Caco-2 (cell line): ENCODE results near the gene LRMDA. TPM values are rescaled to one million over a fixed set of nuclear protein-coding genes. Genes with fewer than 3 reads are reported as not detected.

ENCODE experiments used
- BruUV-seq: library from RNA; stranded (reverse); fragments of 400-500 nt; replicated peaks from 2 replicates; lab custom pipeline; 2021; lab: Mats Ljungman, UMichigan
- CTCF ChIA-PET: fragments of 300-600 bp; sonication (Branson Sonifier 250); formaldehyde crosslinking; loops from one replicate; lab custom pipeline; 2022; ENCODE audit warnings: antibody characterized with exemption; lab: Charles Lee
- POLR2A ChIA-PET: fragments of 300-600 bp; sonication (Branson Sonifier 250); formaldehyde crosslinking; loops from one replicate; lab custom pipeline; 2022; ENCODE audit warnings: antibody characterized with exemption; lab: Charles Lee
- DNase-seq, 2 experiments: peaks; one replicate each; pipeline versions ENCODE4 v3.0.0 to v3.0.0-alpha.2; 2020 to 2022
- H3K27me3 ChIP-seq: replicated peaks from 2 replicates; pipeline ENCODE4 v1.6.0; 2011; ENCODE audit warnings: low read length; ENCODE audit not compliant: control insufficient read depth, insufficient read depth
- H3K36me3 ChIP-seq: 2 replicates; pipeline ENCODE4 v1.5.1; 2011; ENCODE audit warnings: low read length; ENCODE audit not compliant: control insufficient read depth, insufficient read depth
- H3K4me1 ChIP-seq: fragments of 250-450 bp; sonication (Bioruptor Pico); 2 replicates; pipeline ENCODE4 v1.5.1; 2020; ENCODE audit warnings: mild to moderate bottlenecking
- H3K4me3 ChIP-seq: 2 replicates; pipeline ENCODE4 v1.5.1; 2011; ENCODE audit warnings: low read depth, mild to moderate bottlenecking, control low read depth, low read length
- H3K9me3 ChIP-seq: fragments of 250-450 bp; sonication (Bioruptor Pico); 2 replicates; pipeline ENCODE4 v1.5.1; 2020; ENCODE audit warnings: mild to moderate bottlenecking, moderate library complexity
- H3K27ac Mint-ChIP-seq: one replicate; pipeline ENCODE4 v1.8.0; 2022; ENCODE audit warnings: mixed read lengths; ENCODE audit not compliant: unreplicated experiment
- H3K27me3 Mint-ChIP-seq: one replicate; pipeline ENCODE4 v1.8.0; 2022; ENCODE audit warnings: mixed read lengths; ENCODE audit not compliant: insufficient read depth, unreplicated experiment
- H3K36me3 Mint-ChIP-seq: one replicate; pipeline ENCODE4 v1.8.0; 2022; ENCODE audit warnings: mild to moderate bottlenecking, mixed read lengths; ENCODE audit not compliant: insufficient read depth, unreplicated experiment
- H3K4me1 Mint-ChIP-seq: one replicate; pipeline ENCODE4 v1.8.0; 2022; ENCODE audit warnings: low read depth, mixed read lengths; ENCODE audit not compliant: unreplicated experiment
- H3K4me3 Mint-ChIP-seq: one replicate; pipeline ENCODE4 v1.8.0; 2022; ENCODE audit warnings: mild to moderate bottlenecking, moderate library complexity, mixed read lengths; ENCODE audit not compliant: unreplicated experiment
- H3K9me3 Mint-ChIP-seq: one replicate; pipeline ENCODE4 v1.8.0; 2022; ENCODE audit warnings: mixed read lengths; ENCODE audit not compliant: unreplicated experiment
- CTCF ChIP-seq, 2 experiments: fragments of 200-600 bp in 1 of 2; IDR thresholded peaks; 1 replicate in 1 of 2; 2 replicates in 1 of 2; pipeline versions ENCODE4 v1.5.1 to v1.8.0; 2011 to 2022; ENCODE audit warnings: antibody characterized with exemption in 1 of 2, control low read depth in 1 of 2, inconsistent platforms in 1 of 2, low read depth in 1 of 2, low read length in 1 of 2, mild to moderate bottlenecking in 1 of 2, moderate library complexity in 1 of 2; ENCODE audit not compliant: insufficient read depth in 1 of 2, severe bottlenecking in 1 of 2, unreplicated experiment in 1 of 2
- intact Hi-C: fragments of 100-400 bp; cut with micrococcal nuclease; formaldehyde crosslinking; loops from one replicate; pipeline ENCODE4 v1.10.0; 2022; ENCODE audit not compliant: unreplicated experiment
- total RNA-seq: library from RNA; stranded (reverse); gene quantifications from 2 replicates; pipeline ENCODE4 v1.2.3, GENCODE V29; 2022

Gene LRMDA
- total RNA-seq, 1 experiment from 2014 or later, result 18.5 TPM

GRCh38 chr10:76209135-76209534, 777.7 kb downstream of the LRMDA start:
- H3K4me3 ChIP-seq, result no peak overlapping the region
- H3K36me3 ChIP-seq, result no peaks in the 10 kb centered on the region
- DNase-seq, result no peak
- H3K27ac Mint-ChIP-seq, result no peak overlapping the region
- H3K36me3 Mint-ChIP-seq, result no peaks in the 10 kb centered on the region
- no peaks in the 10 kb centered on the region for H3K9me3 ChIP-seq
- BruUV-seq, result no TSS peak
- intact Hi-C loops, result no loop called here
- POLR2A ChIA-PET, result no interaction called here
- H3K9me3 Mint-ChIP-seq, result no peaks in the 10 kb centered on the region
- H3K4me3 Mint-ChIP-seq, result no peak overlapping the region
- H3K4me1 Mint-ChIP-seq, result peaks cover 9% of the 10 kb centered on the region
- CTCF ChIA-PET, result no interaction called here
- TF ChIP-seq CTCF (IDR thresholded peaks at IDR 0.05; ENCODE audit: insufficient read depth in 1 of 2, low read depth in 1 of 2, low read length in 1 of 2, severe bottlenecking in 1 of 2, unreplicated experiment in 1 of 2), result no peak
- H3K27me3 ChIP-seq, result no peaks in the 10 kb centered on the region
- peaks cover 12% of the 10 kb centered on the region; the same call in 1 of the 2 replicates for H3K4me1 ChIP-seq
- H3K27me3 Mint-ChIP-seq, result no peaks in the 10 kb centered on the region

- Histone ChIP-seq H3K4me3 (no peak overlapping the region), H3K4me1 (peaks cover 12% of the 10 kb centered on the region; the same call in 1 of the 2 replicates), H3K36me3 (no peaks in the 10 kb centered on the region), H3K27me3 (no peaks in the 10 kb centered on the region), H3K9me3 (no peaks in the 10 kb centered on the region)
- CTCF ChIA-PET, result no interaction called here
- H3K27me3 Mint-ChIP-seq, result no peaks in the 10 kb centered on the region
- no peak for DNase-seq
- H3K36me3 Mint-ChIP-seq, result no peaks in the 10 kb centered on the region
- TF ChIP-seq CTCF (IDR thresholded peaks at IDR 0.05; ENCODE audit: insufficient read depth in 1 of 2, low read depth in 1 of 2, low read length in 1 of 2, severe bottlenecking in 1 of 2, unreplicated experiment in 1 of 2), result no peak
- H3K4me3 Mint-ChIP-seq, result no peak overlapping the region
- peaks cover 9% of the 10 kb centered on the region for H3K4me1 Mint-ChIP-seq
- intact Hi-C loops, result no loop called here
- H3K27ac Mint-ChIP-seq, result no peak overlapping the region
- H3K9me3 Mint-ChIP-seq, result no peaks in the 10 kb centered on the region
- BruUV-seq, result no TSS peak
- POLR2A ChIA-PET, result no interaction called here
These were observed 778.8 kb downstream of the LRMDA start for GRCh38 chr10:76210211-76210610.

GRCh38 chr10:76211691-76212090, 780.3 kb downstream of the LRMDA start:
- Mint-ChIP-seq H3K4me1 (peaks cover 3% of the 10 kb centered on the region), H3K4me3 (no peak overlapping the region), H3K27ac (no peak overlapping the region), H3K36me3 (no peaks in the 10 kb centered on the region), H3K27me3 (no peaks in the 10 kb centered on the region), H3K9me3 (no peaks in the 10 kb centered on the region)
- BruUV-seq, result no TSS peak
- CTCF ChIA-PET, result no interaction called here
- H3K4me1 ChIP-seq, result peaks cover 2% of the 10 kb centered on the region; the same call in 1 of the 2 replicates
- intact Hi-C loops, result no loop called here
- H3K9me3 ChIP-seq, result no peaks in the 10 kb centered on the region
- POLR2A ChIA-PET, result no interaction called here
- TF ChIP-seq CTCF (IDR thresholded peaks at IDR 0.05; ENCODE audit: insufficient read depth in 1 of 2, low read depth in 1 of 2, low read length in 1 of 2, severe bottlenecking in 1 of 2, unreplicated experiment in 1 of 2), result no peak
- no peak overlapping the region for H3K4me3 ChIP-seq
- H3K27me3 ChIP-seq, result no peaks in the 10 kb centered on the region
- DNase-seq, result no peak
- H3K36me3 ChIP-seq, result no peaks in the 10 kb centered on the region
